ENCODE results near the gene KCNB1.

KCNB1 gene

DNA sequence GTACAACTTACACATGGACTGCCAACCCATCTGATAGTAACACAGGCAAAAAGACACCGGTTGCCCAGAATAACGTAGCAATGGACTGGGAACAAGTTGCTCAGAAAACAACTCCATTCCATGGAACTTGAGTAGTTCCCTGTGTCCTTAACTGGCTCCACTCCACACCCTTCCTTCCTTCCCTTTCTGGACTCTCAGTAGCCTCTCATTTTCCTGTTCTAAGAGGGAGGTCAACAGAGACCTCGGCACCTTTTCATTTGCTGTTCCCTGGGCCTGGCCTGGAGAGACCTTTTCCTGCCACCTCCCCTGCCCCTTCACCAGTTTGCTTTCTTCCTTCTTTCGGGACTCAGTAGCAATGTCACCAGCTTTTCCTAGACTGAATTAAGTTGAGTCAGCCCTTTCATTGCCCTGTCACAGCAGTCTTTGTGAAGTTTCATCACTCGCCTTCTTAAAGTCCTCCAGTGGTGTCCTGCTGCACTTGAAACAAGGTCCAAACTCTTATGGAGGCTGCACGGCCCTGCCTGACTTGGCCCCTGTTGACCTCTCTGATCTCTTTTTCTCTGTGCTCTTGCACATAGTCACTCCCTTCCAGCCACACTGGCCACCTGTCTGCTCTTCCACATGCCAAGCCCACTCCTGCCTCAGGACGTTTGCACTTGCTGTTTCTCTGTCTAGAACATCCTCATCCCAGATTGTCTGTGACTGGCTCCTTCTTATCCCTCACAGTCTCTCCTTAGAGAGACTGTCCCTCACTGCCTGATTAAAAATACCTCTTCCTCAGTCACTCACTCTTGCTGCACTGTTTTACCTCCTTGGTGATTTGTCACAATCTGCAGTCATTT, 90.8 kb downstream of the KCNB1 start:
- no peaks in the 10 kb centered on the region for H3K9me3 Mint-ChIP-seq
- no peaks in the 10 kb centered on the region for H3K36me3 Mint-ChIP-seq
- H3K4me1 Mint-ChIP-seq, result no peaks in the 10 kb centered on the region
- H3K4me3 Mint-ChIP-seq, result no peak overlapping the region
- ATAC-seq (no peak), DNase-seq (ENCODE audit: low spot score in 2 of 2) (no peak)
- no peak overlapping the region for H3K27ac Mint-ChIP-seq

DNA sequence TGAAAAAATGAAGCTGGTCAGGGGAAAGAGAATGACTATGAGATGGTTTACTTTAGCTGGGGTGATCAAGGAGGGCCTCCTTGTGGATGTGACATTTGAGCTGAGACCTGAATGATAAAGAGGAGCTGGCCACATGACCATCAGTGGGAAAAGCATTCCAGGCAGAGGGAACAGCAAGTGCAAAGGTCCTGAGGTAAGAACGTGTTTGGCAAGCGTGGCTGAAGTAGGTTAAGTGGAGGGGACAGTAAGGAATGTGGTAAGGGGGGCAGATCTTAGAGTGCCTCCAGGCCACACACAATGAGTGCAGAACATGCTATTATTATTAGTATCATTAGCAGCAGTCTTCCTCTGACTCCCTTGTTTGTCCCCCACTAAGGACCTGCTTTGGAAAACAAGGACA, 92.6 kb downstream of the KCNB1 start:
- DNase-seq (ENCODE audit: low spot score in 2 of 2), result no peak
- Mint-ChIP-seq H3K4me3 (no peak overlapping the region), H3K36me3 (no peaks in the 10 kb centered on the region), H3K4me1 (no peaks in the 10 kb centered on the region), H3K27ac (no peak overlapping the region), H3K9me3 (peaks cover 2% of the 10 kb centered on the region)
- no peak for ATAC-seq

DNA sequence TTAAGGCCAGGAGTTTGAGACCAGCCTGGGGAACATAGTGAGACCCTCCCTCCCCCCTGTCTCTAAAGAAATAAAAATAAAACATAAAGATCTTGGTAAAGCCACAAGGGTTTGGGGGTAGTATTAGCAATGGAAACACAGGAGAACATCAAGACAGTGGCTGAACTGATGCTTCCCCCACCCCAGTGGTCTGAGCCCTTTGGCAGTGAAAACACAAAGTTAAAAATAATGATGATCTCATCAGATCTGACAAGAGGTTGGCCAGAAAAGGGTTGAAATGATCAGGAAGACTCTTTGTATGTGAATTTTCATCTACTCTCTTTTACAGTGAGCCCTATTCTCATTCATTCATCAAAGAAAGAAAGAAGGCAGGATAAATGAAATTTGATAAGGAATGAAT, 93.7 kb downstream of the KCNB1 start:
- H3K27ac Mint-ChIP-seq, result no peak overlapping the region
- no peaks in the 10 kb centered on the region for H3K36me3 Mint-ChIP-seq
- peaks cover 7% of the 10 kb centered on the region for H3K4me1 Mint-ChIP-seq
- no peak overlapping the region for H3K4me3 Mint-ChIP-seq
- H3K9me3 Mint-ChIP-seq, result peaks cover 2% of the 10 kb centered on the region
- DNase-seq (ENCODE audit: low spot score in 2 of 2), result no peak
- no peak for ATAC-seq

DNA sequence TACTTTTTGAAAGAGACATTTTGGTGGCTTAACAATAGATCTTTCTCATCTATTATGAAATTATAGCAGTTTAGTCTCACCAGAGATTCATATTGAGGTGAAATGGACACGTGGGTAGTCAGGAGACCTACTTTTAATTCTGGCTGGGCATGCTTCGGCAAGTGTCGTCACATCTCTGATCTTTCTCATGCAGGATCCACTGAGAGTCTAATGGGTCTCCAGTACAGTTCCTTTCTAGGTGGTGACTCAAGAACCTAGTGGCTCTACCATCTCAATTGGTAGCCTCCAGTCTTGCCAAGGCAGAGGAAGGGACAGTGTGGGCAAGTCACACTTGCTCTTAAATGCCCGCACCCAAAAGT, 94.9 kb downstream of the KCNB1 start:
- H3K9me3 Mint-ChIP-seq, result peaks cover 2% of the 10 kb centered on the region
- no peak overlapping the region for H3K4me3 Mint-ChIP-seq
- DNase-seq (ENCODE audit: low spot score in 2 of 2) (no peak), ATAC-seq (no peak)
- H3K36me3 Mint-ChIP-seq, result no peaks in the 10 kb centered on the region
- peaks cover 7% of the 10 kb centered on the region for H3K4me1 Mint-ChIP-seq
- no peak overlapping the region for H3K27ac Mint-ChIP-seq

DNA sequence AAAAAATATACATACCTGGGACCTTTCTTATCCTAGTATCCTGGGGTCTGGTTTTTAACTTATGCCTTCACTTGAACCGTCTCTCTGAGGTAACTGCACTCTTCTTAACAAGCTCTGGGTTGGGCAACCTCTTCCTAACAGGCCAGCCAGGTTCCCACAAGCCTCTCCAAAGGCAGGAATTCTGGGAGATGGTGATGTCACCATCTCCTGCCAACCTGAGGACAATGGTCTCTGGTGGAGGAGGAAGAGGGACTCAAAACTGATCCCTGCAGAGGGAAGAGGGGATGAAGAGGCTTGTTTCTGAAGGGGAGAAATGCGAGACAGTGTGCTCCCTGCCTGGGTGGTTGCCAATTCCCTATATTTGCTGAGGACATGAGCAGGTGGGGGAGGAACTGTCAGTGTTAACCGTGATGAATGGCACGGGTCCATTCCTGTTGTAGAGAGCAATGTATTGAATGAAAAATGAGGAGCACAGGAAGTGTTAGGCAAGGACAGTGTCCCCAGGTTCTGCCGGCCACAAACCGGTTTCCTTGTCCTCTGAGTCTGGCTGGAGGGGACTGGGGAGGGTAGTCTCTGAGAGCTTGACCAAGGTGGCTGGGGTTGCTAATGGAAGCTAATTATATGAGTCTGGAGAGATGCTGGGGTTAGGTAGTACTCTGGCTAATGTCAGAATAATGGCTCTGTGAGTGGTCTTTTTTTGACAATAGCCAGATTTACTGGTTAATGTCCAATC, 95.5 kb downstream of the KCNB1 start:
- no peak overlapping the region for H3K27ac Mint-ChIP-seq
- no peak overlapping the region for H3K4me3 Mint-ChIP-seq
- H3K9me3 Mint-ChIP-seq, result peaks cover 2% of the 10 kb centered on the region
- DNase-seq (ENCODE audit: low spot score in 2 of 2) (no peak), ATAC-seq (no peak)
- no peaks in the 10 kb centered on the region for H3K36me3 Mint-ChIP-seq
- peaks cover 7% of the 10 kb centered on the region for H3K4me1 Mint-ChIP-seq

DNA sequence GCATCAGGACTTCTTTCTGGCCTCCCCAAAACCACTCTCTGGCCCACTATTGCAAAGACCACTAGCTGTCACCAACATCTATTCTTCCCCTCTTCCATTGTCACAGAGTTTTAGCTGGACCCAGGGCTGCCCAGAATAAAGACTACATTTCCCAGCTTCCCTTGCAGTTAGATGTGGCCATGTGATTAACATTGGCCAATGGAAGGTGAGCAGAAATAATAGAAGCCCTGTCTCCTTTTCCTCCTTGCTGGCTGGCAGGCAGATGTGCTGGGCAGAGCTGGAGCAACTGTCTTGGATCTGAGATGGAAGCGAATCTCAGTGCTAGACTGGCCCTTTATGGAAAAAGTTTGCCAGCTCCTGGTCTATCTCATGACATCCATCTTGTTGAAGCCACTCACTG, 97.0 kb downstream of the KCNB1 start:
- peaks cover 2% of the 10 kb centered on the region for H3K9me3 Mint-ChIP-seq
- H3K36me3 Mint-ChIP-seq, result no peaks in the 10 kb centered on the region
- ATAC-seq, result peak; percentile 62
- no peak overlapping the region for H3K4me3 Mint-ChIP-seq
- no peak for DNase-seq (ENCODE audit: low spot score in 2 of 2)
- peaks cover 7% of the 10 kb centered on the region for H3K4me1 Mint-ChIP-seq
- H3K27ac Mint-ChIP-seq, result no peak overlapping the region

DNA sequence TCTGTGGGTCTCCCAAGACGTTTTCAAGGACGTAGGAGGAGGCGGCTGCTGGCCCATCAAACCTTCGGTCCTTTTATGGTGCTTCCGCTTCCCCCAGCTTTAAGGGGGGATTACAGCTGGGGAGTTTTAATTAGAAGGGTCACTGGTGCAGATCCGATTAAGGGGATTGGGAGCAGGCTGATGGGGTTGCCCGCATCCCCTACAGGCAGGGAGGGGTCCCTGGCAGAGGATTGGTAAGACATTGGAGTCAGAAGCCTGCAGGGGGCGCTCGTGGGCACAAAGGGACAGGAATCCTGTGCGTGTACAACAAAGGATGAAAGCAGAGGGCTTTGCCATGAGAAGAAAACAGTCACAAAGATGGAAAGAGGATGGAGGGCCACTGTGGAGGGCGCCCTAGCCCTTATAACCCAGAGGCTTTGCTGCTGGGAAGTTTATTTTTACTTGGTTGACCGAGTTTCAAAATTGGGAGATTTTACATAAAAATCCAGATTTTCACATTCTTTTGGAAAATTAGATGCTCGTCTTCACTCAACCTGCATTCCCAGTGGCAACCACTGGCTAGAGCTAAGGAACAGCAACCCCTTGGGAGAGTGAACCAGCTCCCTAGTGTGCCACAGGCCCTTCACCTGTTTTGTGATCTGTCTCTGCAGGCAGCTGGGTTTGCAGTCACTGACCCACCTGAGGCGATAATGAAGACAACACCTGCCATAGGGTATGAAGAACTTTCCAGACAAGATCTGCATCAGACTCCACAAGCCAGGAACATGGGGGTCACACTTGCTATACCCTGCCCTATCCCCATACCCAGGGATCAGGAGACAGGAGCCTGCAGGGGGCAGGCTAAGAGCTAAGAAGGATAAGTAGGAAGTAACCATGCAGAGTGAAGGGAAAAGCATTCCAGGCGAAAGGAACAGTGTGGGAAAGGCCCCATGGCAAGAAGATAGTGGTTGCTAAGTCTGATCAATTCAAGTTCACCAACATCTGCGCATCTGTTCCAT, 97.7 kb downstream of the KCNB1 start:
- Mint-ChIP-seq H3K27ac (no peak overlapping the region), H3K36me3 (no peaks in the 10 kb centered on the region), H3K9me3 (peaks cover 2% of the 10 kb centered on the region), H3K4me3 (no peak overlapping the region), H3K4me1 (peaks cover 7% of the 10 kb centered on the region)
- DNase-seq (ENCODE audit: low spot score in 2 of 2) (peak; percentile 62 to 87), ATAC-seq (peak; percentile 73)

DNA sequence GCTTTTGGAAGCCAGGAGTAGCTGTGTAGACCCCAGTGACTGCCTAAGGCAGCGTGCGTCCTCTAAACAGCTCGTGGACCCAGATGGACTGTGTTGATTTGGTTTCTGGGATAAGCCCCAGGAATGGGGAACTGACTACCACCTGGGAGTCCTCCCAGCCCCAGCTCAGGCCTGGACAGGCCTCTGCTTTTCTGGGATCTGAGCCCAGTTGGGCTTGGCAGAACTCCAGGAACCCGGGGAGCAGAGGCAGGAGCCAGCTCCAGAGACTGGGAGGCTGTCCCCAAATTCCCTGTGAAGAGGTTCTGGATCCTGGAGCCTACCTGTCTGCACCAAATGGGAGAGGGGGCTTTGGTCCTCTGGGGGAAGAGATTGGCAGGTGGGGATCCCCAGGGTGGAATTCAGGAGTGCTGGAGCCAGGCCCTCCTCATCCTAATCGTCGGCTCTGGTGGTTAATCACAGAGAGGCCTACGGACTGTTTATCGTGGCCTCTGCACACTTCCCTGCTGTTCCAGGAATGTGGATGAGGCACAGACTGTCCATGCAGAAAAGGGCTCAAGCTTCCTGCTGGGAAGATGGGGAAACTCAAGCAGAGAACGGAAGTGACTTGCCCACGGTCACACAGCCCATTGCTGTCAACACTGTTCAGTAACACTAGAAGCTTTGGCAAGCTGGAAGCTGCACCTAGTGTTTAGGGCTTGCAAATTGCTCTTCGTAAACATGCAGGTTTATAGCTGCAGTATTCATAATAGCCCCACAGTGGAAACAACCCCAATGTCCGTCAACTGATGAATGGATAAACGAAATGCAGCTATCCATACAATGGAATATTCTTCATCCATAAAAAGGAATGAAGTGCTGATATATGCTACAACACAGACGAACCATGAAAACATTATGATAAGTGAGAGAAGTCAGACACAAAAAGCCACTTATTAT, 100.6 kb downstream of the KCNB1 start:
- no peak for ATAC-seq
- Mint-ChIP-seq H3K9me3 (peaks cover 2% of the 10 kb centered on the region), H3K27ac (no peak overlapping the region), H3K36me3 (no peaks in the 10 kb centered on the region), H3K4me3 (no peak overlapping the region), H3K4me1 (peaks cover 13% of the 10 kb centered on the region)
- DNase-seq (ENCODE audit: low spot score in 2 of 2), result no peak

DNA sequence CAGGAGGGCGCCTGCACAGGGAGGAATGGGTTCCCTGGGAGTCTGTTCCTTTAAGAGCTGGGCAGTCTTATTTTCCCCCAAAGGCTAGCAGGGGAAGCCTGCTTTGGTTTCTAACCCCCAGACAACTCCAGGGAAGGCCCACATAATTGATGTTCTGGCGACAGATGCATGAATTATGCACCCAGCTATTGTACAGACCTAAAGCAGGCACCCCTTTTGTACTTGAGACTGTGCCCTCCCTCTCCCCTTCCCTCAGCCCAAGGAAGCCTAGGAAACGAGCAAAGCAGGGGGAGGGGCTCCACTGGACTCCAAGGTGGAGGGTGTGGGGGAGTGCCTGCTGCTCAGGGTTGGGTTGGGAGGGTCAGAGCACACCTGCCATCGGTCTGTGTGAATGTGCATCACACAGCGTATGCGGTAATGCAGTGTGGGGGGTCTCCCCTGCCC, 102.1 kb downstream of the KCNB1 start:
- H3K27ac Mint-ChIP-seq, result no peak overlapping the region
- no peak for ATAC-seq

DNA sequence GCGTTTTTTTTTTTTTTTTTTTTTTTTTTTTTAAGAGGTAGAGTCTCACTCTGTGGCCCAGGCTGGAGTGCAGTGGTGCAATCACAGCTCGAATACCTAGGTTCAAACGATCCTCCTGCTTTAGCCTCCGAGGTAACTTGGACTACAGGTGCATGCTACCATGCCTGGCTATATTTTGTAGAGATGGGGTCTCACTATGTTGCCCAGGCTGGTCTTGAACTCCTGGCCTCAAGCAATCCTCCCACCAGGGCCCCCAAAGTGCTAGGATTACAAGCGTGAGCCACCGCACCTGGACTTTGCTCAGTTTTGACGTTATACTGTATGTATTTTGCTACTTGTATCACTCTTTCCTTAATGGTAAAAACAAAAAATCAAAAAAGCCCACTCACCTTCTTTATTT, 103.1 kb downstream of the KCNB1 start:
- Mint-ChIP-seq H3K4me1 (peaks cover 11% of the 10 kb centered on the region), H3K9me3 (no peaks in the 10 kb centered on the region), H3K36me3 (no peaks in the 10 kb centered on the region), H3K4me3 (no peak overlapping the region), H3K27ac (no peak overlapping the region)
- ATAC-seq (no peak), DNase-seq (ENCODE audit: low spot score in 2 of 2) (no peak)

More for the DNA sequence above, 102.1 kb downstream of the KCNB1 start:
- peaks cover 16% of the 10 kb centered on the region for H3K4me1 Mint-ChIP-seq
- no peak overlapping the region for H3K4me3 Mint-ChIP-seq
- H3K9me3 Mint-ChIP-seq, result no peaks in the 10 kb centered on the region
- no peak for DNase-seq (ENCODE audit: low spot score in 2 of 2)
- H3K36me3 Mint-ChIP-seq, result no peaks in the 10 kb centered on the region

DNA sequence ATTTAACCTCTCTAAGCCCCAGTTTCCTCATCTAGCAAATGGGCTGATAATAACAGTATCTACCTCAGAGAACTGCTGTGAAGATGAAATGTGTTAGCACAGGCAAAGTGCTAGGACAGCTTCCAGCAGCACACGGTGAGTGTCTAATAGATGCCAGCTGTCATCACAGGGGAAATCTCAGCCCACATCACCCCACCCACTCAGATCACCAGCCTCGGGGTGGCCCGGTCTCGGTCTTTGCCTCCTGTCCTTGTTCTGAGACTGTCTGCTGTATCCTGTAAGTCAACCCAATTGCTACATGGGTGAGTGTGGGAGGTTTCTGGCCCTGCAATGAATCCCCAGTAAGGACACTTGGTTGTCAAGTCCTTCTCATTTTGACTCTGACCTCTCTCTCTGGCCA, 105.1 kb downstream of the KCNB1 start:
- DNase-seq (ENCODE audit: low spot score in 2 of 2) (no peak), ATAC-seq (peak; percentile 51)
- H3K9me3 Mint-ChIP-seq, result no peaks in the 10 kb centered on the region
- no peaks in the 10 kb centered on the region for H3K36me3 Mint-ChIP-seq
- H3K4me1 Mint-ChIP-seq, result peaks cover 9% of the 10 kb centered on the region
- no peak overlapping the region for H3K4me3 Mint-ChIP-seq
- H3K27ac Mint-ChIP-seq, result no peak overlapping the region

DNA sequence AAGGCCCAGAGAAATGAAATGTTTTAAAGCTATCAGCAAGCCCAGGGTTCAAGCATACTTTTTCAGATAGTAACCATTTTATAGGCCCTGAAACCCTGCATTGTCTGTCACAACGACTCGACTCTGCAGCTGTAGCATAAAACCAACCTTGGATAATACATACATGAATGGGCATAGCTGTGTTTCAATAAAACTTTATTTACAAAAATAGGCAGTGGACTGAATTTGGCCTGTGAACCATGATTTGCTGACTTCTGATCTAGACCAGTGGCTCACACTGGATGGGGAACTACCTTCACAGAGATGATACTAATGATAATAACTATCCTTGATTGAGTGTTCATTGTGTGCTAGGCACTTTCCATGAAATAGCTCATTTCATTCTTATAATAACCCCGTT, 107.3 kb downstream of the KCNB1 start:
- DNase-seq (ENCODE audit: low spot score in 2 of 2), result no peak
- H3K36me3 Mint-ChIP-seq, result no peaks in the 10 kb centered on the region
- no peak for ATAC-seq
- H3K9me3 Mint-ChIP-seq, result no peaks in the 10 kb centered on the region
- H3K4me1 Mint-ChIP-seq, result peaks cover 9% of the 10 kb centered on the region
- H3K4me3 Mint-ChIP-seq, result no peak overlapping the region
- no peak overlapping the region for H3K27ac Mint-ChIP-seq

DNA sequence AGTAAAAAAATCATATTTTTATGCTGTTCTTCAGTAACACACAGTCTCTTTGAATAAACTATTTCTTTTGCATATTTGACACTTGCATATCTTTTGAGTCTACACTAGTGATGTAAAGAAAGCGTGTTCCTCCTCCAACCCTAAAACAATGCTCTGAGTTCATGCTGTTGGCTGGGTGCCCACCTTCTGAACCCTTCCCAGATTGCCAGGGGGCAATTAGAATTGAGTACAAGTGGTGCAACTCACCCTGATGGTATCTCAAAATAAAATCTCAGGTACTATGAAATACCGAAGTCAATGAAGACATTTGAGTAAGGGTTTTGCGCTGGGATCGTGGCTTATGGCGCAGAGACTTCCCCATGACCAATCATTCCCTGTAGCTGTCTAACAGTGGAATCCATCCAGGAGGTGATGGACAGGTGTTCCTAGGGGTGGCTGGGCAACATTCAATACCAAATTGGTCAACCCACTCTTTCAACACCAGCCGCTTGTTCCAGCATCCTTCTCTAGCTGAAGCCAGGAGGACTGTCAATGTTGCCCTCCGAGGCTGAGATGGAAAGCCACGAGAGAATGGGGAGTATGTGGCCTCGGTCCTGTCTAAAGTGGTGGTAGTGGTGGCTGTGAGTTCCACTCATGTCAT, 110.3 kb downstream of the KCNB1 start:
- H3K4me3 Mint-ChIP-seq, result no peak overlapping the region
- no peaks in the 10 kb centered on the region for H3K9me3 Mint-ChIP-seq
- no peak overlapping the region for H3K27ac Mint-ChIP-seq
- DNase-seq (ENCODE audit: low spot score in 2 of 2), result no peak
- no peaks in the 10 kb centered on the region for H3K36me3 Mint-ChIP-seq
- no peak for ATAC-seq
- H3K4me1 Mint-ChIP-seq, result peaks cover 6% of the 10 kb centered on the region

DNA sequence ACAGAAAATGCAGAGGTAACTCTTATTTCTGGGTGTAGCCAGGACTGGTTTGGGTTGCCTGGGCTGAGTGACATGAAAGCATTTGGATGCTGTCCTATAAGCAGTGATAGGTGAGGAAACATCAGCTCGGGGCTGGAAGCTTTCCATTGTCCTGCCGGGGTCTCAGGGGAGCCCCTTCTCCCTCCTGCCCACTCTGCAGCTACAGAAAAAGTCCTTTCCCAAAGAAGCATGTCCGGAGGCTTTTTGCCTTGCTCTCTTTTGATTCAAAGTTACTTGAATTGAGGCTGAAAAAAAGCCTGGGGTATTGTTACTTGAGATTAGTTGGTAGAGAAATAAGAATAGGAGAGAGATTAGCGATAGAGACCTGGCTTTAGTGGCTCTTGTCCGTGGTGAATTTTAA, 113.9 kb downstream of the KCNB1 start:
- Mint-ChIP-seq H3K27ac (no peak overlapping the region), H3K36me3 (no peaks in the 10 kb centered on the region), H3K4me3 (no peak overlapping the region), H3K9me3 (no peaks in the 10 kb centered on the region), H3K4me1 (no peaks in the 10 kb centered on the region)
- ATAC-seq (no peak), DNase-seq (ENCODE audit: low spot score in 2 of 2) (no peak)
